Inflammatory macrophage treated with lipopolysaccharide for 1 hour (primary cell): ENCODE data around the gene OR2C3.
A peak's percentile ranks its signal among the peaks of the same experiment; 100 is the strongest.
"Not testable (repeated sequence)": the region's sequence is repeated elsewhere in the genome, so short reads cannot be mapped to it uniquely, and the experiment has no call there.

Experiments
- DNase-seq, 2 donors: peaks; one replicate each; pipeline ENCODE4 v3.0.0-alpha.2; 2020 to 2022

Gene OR2C3

DNA sequence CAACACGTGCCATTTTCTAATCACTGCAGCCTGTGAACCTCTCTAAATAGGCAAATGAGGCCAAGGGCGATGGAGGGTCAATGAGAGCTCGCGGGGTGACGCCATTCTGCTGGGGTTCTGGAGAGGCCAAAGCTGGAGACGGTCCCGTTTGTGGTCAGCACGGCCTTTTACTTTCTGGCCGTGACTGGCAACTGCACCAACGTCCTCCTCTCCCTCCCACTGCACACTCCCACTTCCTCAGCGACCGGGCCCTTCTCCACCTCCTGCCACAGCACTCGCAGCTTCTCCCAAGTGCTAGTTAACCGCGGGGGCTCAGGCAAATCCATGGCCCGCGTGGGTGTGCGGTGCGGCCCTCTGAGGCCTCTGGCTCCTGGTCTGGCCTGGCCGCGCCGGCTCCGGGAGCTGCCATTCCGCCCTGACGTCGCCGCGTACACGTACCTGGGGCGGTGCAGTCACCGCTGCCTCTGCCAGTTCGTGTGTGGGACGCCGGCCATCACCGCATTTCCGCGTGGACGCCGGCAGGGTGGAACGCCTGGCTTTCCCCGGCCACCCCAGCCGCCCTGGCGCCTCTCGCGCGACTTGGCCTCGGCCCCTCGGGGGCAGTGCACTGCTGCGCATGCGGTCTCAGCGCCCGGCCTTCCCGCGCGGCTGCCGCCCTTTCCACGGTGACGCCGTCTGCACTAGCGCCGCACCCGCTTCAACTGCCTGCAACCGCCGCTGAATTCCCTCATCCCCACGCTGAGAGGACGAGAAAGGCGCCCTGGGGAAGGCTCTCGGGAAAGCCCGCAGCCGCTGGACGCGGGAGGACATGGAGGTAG is 18.2 kb downstream of the OR2C3 start:
- peak in 1 of 2 donors; percentile 5 for DNase-seq

DNA sequence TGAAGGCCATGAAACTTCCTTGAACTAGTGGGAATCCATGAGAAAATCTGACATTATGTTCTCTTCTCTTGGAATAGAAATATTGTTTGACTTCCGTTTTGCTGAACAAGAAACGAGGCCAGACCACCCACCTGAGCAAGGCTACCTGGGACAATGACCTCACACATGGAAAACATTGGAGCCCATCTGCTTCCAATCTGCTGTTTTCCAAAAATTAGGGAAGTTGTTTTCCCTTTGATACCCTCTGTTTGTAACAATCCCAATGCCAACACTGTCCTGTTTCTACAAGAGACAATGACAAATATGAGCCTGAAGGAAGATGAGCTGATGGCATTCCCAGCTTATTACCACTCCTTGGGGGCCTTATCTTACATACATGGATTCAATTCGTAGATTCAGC is 29.4 kb downstream of the OR2C3 start:
- DNase-seq: no peak

DNA sequence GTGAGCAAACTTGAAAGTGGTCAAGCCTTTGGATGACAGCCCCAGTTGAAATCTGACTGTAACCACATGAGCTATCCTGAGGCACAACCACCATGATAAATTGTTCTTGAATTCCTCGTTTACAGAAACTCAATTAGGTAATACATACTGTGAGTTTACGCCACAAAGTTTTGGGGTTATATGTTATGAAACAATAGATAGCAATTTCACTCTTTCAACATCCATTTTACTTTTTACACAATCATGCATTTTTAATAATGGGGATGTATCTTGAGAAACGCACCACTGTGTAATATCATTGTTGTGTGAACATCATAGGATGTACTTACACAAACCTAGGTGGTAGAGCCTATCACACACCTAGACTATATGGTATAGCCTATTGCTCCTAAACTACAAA is 35.4 kb downstream of the OR2C3 start:
- peak; percentile 79 to 89 for DNase-seq

DNA sequence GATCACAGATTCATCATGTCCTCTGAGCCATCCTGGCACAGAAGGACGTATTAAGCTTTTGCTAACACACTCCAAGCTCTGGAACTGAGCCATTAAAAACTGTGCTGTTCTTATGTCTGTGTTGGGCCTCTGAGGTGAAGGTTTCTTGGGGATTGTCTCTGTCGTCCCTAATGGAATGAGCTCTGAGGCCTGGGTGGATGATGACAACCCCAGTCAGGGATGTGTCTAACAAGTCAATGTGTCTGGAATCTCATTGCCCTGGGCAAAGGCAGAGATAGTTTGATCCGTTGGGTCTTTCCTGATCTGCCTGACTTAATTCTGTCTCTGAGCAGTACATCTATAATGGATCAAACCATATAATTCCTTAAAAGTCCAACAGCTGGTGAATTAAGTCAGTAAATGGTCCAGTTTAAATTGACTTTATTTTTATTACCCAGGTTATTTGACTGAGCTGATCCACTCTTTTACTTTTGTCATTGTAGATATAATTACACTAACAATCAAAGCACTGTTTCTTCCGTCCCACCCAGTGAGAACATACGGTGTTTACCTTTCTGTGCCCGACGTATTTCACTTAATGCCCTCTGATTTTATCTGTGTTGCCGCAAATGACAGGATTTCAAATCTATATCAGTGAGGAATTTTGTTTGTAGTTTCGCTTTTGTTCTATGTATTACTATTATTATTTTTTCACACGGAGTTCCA is 39.5 kb downstream of the OR2C3 start:
- DNase-seq: no peak

DNA sequence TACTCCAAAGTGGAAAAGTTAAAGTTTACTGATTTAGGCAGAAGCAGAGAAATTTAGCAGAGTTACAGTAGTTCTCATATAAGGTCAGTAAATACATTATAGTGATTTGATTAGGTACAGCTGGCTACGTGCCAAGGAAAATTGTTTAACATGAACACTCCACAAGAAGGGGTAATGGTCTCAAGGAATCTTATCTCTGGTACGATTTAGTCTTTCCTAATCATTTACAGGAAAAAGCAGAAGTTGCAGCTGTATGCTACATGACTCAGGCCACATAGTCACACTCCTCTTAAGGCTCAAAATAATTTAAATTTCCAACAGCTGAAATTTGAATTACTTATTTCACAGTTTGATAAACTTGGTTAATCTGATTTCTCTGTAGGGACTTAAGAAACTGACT is 41.5 kb downstream of the OR2C3 start:
- DNase-seq: peak; percentile 68 to 74

DNA sequence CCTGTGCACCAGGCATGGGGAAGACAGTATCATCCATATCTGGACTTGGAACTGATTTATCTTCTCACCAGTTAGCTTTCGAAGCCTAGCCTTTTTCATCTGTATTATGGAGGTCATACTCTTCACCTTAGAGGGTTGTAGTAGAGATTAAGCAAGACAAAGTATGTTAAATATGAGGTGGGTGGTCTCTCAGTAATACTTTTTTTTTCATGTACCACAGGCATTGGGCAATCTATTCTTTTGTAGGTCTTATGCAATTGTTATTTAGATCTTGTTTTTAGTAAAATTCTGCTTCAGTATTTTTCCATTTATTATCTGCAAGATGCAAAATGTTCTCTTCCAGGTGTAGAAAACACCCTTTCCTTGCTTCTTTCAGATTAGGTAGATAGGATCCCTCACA is 43.1 kb downstream of the OR2C3 start:
- peak in 1 of 2 donors; percentile 9 for DNase-seq

DNA sequence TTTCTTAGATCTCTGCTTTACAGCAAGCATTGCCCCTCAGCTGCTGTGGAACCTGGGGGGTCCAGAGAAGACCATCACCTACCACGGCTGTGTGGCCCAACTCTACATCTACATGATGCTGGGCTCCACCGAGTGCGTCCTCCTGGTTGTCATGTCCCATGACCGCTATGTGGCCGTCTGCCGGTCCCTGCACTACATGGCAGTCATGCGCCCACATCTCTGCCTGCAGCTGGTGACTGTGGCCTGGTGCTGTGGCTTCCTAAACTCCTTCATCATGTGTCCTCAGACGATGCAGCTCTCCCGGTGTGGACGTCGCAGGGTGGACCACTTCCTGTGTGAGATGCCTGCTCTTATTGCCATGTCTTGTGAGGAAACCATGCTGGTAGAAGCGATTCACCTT is 44.9 kb downstream of the OR2C3 start:
- DNase-seq: no peak

DNA sequence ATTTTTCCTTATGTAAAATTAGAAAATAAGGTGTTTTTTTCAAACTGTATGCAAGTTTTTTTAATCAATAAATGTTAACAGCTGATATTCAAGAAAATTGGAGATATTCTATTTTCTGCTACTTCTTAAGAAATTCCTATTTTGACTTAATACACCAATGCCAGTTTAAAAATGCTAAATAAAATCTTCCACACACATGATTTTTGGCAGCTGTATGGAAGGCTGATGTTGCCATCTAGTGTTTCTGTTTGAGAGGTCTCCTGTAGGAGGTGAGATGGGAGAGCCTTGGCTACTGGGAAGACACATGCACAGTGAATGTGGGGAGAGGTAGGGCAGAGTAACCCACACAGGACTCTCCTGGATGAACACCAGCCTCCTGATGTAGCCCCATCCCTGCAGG is 49.2 kb downstream of the OR2C3 start:
- peak; percentile 56 to 81 for DNase-seq

DNA sequence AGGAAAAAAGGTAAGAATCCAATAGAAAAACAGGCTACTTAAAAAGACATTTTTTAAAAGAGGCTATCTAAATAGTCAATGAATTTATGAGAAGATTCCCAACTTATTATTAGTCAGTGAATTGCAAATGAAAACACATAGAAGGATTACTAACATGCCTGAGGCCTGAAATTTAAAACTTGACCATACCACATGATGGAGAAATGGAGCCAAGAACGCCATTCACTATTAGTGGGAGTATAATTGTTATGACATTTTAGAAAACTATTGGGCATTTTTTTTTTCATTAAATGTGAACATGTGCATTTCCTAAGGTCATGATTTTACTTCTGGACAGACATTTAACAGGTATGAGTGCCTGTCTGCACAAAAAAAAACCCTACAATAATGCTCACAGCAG is 53.5 kb downstream of the OR2C3 start:
- DNase-seq: no peak

DNA sequence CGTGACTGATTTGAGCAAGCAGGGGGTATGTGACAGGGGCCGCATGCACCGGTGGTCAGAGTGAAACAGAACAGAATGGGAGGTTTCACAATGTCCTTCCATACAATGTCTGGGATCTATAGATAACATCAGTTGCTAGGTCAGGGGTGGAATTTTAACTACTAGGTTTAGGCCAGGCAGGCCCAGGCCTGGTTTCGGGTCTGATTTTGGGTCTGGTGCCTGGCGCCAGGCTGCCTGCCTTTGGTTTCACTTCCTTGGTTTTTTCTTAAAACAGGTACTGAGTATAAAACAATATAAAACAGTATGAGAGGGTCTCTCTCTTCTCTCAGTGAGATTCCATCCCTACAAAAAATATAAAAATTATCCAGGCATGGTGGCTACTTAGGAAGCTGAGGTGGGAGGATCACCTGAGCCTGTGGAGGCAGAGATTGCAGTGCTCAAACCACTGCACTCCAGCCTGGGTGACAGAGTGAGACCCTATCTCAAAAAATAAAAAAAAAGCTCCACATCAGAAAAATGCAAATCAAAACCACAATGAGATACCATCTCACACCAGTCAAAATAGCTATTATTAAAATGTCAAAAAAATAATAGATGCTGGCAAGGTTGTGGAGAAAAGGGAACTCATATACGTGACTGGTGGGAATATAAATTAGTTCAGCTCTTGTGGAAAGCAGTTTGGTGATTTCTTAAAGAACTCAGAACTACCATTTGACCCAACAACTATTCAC is 59.7 kb downstream of the OR2C3 start:
- DNase-seq: not testable (repeated sequence)

DNA sequence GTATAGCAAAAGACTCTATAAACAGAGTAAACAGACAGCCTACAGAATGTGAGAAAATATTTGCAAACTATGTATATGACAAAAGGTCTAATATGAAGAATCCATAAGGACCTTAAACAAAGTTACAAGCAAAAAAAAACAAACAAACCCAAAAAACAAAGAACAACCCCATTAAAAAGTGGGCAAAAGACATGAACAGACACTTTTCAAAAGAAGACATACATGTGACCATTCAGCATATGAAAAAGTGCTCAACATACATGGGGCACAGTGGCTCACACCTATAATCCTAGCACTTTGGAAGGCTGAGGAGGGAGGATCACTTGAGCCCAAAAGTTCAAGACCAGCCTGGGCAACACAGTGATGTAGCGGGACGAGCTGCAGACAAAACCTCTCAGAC is 60.4 kb downstream of the OR2C3 start:
- DNase-seq: no peak
